NT2/D1 (cell line): Measurements from ENCODE around the gene HS6ST2.

Experiments used
- SUZ12 ChIP-seq: IDR thresholded peaks from 2 replicates; pipeline ENCODE4 v1.6.1; 2011; ENCODE audit not compliant: insufficient read length, insufficient read depth; ENCODE audit errors: extremely low read depth
- YY1 ChIP-seq: IDR thresholded peaks from 2 replicates; pipeline ENCODE4 v1.6.1; 2011; ENCODE audit not compliant: insufficient read length, insufficient read depth
- ZNF274 ChIP-seq: IDR thresholded peaks from 2 replicates; pipeline ENCODE4 v1.6.1; 2011; ENCODE audit warnings: mild to moderate bottlenecking, low read depth, low read length

GRCh38 chrX:132623942-132624341 is 334.5 kb downstream of the HS6ST2 start:
- TF ChIP-seq YY1 (no peak), SUZ12 (no peak), ZNF274 (no peak)
